GM12874 (cell line): ENCODE results near the gene DUT.

Source experiments
- TF ChIP-seq, protein P1 (sequence below): IDR thresholded peaks from 2 replicates; pipeline ENCODE4 v1.5.1; 2011; ENCODE audit warnings: low read depth, mild to moderate bottlenecking, control low read depth, low read length, moderate library complexity; ENCODE audit not compliant: insufficient read depth

The DUT gene

DNA sequence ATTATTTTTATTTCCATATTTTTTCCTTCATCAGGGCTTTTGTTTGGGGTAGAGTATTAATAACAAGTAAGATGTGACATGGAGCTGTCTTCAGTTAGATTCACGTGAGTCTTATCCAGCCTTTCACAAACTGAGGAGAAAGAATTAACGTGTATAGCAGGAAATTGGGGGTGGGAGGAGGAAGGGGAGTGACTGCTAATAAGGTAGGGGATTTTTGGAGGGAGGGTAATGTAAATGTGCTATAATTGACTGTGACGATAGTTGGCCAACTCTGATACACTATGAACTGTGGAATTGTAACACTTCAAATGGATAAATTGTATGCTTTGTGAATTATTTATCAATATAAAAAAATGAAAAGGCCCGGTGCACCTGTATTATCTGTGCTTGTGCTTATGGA lies 8.9 kb downstream of the DUT start:
- TF ChIP-seq, protein P1, sequence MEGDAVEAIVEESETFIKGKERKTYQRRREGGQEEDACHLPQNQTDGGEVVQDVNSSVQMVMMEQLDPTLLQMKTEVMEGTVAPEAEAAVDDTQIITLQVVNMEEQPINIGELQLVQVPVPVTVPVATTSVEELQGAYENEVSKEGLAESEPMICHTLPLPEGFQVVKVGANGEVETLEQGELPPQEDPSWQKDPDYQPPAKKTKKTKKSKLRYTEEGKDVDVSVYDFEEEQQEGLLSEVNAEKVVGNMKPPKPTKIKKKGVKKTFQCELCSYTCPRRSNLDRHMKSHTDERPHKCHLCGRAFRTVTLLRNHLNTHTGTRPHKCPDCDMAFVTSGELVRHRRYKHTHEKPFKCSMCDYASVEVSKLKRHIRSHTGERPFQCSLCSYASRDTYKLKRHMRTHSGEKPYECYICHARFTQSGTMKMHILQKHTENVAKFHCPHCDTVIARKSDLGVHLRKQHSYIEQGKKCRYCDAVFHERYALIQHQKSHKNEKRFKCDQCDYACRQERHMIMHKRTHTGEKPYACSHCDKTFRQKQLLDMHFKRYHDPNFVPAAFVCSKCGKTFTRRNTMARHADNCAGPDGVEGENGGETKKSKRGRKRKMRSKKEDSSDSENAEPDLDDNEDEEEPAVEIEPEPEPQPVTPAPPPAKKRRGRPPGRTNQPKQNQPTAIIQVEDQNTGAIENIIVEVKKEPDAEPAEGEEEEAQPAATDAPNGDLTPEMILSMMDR = no peak

DNA sequence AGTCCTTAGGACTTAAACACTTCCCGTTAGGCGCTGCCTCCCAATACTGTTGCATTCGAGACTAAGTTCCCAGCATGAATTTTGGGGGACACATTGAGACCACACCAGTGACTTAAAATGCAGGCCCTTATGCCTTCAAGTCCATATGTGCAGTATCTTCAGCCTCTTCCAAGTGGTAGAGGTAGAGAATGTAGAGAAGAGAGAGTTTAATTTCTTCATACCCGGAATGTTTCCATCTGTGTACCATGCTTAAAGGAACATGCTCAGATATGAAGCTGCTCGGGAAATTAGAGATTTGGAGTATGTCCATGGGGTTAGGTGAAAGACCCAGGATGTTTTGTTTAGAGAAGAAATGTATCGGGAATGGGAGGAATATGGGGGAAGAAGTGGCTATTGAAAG lies 12.6 kb downstream of the DUT start:
- TF ChIP-seq, protein P1 = no peak

DNA sequence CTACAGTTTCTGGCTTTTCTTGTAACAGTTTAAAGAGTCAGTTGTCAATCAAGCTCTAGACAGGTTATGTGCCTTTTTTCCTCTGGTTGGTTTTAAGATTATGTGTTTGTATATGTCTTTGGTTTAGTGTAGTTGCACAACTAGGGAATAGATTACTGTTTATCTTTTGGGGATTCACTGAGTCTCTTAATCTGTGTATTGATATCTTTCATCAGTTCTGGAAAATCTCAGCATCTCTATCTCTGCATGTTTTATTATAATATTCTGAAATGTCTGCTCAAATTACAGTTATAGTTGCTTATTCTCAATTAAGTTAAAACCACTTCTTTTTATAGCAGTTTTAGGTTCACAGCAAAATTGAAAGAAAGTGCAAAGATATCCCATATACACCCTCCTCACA lies 14.3 kb downstream of the DUT start:
- TF ChIP-seq, protein P1 = no peak

DNA sequence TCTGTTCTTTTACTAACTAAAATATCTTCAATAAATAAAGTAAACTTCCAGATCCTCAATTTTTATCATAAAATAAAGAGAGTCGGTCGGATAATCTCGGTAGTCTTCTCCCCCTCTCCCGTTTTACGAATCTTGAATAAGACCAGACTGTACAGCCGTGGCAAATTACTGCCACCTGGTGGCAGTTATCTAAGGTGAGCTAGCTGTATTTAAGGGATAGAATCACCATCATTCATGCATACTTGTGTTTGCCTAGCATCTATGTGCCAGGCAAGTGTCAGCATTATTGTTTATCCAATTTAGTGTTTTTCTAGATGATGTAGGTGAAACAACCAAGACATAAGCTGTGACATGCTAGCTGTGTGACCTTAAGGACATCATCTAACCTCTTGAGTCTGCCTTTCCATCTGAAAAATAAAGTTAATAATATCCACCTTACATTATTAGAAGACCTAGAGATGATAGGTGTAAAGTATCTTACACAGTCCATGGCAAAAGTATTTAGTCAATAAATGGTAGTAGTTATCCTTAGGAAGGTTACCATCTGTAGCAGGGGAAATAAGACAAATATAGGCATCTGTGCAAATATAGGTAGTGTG lies 21.3 kb downstream of the DUT start:
- TF ChIP-seq, protein P1 = peak; percentile 49; the same call in 1 of the 2 replicates

DNA sequence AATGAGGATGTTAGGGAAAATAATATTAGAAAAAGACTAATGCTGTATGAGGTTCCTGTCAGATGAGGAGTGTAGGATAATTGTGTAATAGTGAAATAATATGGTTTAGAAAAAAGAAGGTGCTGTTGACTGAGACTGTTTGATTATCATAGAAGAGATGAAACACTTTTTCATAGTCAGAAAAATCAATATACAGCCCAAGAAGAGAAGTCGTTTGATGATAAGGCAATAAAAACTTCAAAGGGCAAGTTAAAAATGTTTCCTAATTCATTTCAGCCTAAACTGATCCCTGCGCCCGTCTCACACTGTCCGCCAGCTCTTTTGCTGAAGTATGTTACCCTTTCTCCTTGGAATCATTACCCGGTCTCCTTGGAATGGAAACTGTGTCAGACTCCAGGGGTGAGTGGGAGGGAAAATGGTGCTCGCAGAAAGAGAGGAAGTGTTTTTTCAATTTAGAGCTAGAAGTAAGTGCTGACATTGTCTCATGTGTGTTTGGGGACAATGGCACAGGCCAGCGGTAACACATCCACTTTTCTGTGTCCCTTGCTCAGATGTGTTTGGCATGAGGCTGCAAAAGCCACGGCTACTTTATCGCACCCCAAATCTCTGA lies 23.6 kb downstream of the DUT start:
- TF ChIP-seq, protein P1 = no peak

DNA sequence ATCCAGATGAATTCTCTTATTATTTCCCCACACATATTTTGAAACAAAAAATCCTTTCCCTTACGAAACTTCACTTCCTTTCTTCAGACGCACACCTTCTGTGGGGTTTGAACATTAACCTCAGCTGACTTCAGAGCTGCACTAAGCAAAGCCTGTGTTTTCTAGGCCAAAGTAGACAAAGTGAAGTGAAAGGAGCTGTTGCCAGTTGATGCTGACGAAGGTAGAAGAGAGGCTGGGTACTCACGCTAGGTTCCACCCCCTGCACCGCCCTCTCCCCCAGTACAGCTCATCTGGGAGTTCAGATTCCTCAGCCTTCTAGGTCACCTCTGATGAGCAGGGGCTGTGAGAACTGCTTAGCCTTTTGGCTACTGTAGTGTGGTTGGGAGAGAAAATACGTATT lies 24.1 kb downstream of the DUT start:
- TF ChIP-seq, protein P1 = no peak

DNA sequence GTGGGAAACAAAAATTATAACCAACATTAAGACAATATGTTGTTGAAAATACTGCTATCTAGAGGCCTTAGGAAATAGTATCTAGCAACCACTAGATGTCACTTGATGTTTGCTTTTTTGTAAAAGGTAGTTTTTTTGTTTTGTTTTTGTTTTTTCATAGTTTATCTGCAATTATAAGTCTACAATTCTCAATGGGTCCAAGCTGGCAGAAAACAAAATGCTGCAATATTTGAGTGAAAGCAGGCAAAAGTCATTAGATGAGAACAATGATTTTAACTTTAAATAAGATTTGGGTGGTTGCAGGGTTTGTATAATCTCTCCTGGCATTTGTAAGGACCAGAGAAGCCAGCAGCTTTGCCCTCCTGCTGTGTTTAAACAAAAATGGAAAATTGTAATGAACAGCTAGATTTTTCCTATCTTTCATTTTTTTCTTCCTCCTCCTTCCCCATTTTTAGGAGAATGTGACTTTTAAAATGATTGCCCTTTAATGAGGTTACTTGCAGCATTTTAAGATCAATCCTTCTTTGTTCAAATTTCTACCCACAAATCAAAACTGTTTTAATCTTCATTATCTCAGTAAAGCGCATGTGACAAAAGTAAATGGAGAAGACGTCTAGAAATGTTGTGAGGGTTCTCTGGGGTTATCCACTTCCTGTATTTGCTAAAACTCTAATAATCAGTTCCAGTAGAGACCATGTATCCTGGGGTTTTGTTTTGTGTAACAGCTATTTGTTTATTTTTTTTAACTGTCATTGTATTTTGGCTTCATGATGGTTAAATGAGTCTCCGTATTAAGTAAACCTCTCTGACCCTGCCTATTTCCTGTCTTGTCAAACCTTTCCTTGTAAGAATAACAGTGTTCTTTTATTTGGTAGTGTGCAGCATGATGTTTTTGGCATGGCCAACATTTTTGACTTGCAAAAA lies 27.3 kb downstream of the DUT start:
- TF ChIP-seq, protein P1 = peak; percentile 32; the same call in 1 of the 2 replicates
